Kidney epithelial cell (primary cell): ENCODE results near the gene ARSA. TPM values are rescaled to one million over a fixed set of nuclear protein-coding genes. Genes with fewer than 3 reads are reported as not detected.
"Not testable (repeated sequence)": the region's sequence is repeated elsewhere in the genome, so short reads cannot be mapped to it uniquely, and the experiment has no call there.

Experiments
- DNase-seq: peaks from one replicate; pipeline ENCODE4 v3.0.0-alpha.2; 2010; ENCODE audit warnings: low read depth
- H3K27me3 ChIP-seq: 2 replicates; pipeline ENCODE4 v1.6.0; 2011; ENCODE audit warnings: low read length; ENCODE audit not compliant: control insufficient read depth, insufficient read depth
- H3K36me3 ChIP-seq: 2 replicates; pipeline ENCODE4 v1.5.1; 2011; ENCODE audit warnings: low read length; ENCODE audit not compliant: control insufficient read depth, insufficient read depth
- H3K4me3 ChIP-seq: 2 replicates; pipeline ENCODE4 v1.5.1; 2011; ENCODE audit warnings: low read depth, mild to moderate bottlenecking, control low read depth, low read length
- CTCF ChIP-seq: IDR thresholded peaks from 2 replicates; pipeline ENCODE4 v1.5.1; 2011; ENCODE audit warnings: mild to moderate bottlenecking, moderate library complexity, low read length, control low read depth, inconsistent platforms; ENCODE audit not compliant: insufficient read depth, poor library complexity, severe bottlenecking
- total RNA-seq: library from RNA; depleted of rRNA; stranded (reverse); fragments of >200 nt; gene quantifications from 2 replicates; pipeline ENCODE4 v1.2.3, GENCODE V29; 2015

The ARSA gene
- total RNA-seq, 1 donor from 2014 or later = 42.7 TPM

GRCh38 chr22:50670914-50671538 is 43.1 kb upstream of the ARSA start:
- H3K4me3 ChIP-seq = no peak overlapping the region
- H3K27me3 ChIP-seq = peaks cover 36% of the 10 kb centered on the region
- H3K36me3 ChIP-seq = no peaks in the 10 kb centered on the region
- TF ChIP-seq CTCF = no peak
- DNase-seq = no peak

GRCh38 chr22:50670513-50670912 is 42.6 kb upstream of the ARSA start:
- TF ChIP-seq CTCF = no peak
- H3K36me3 ChIP-seq = no peaks in the 10 kb centered on the region
- H3K4me3 ChIP-seq = no peak overlapping the region
- DNase-seq = no peak
- peaks cover 31% of the 10 kb centered on the region for H3K27me3 ChIP-seq

- no peak overlapping the region for H3K4me3 ChIP-seq
- no peaks in the 10 kb centered on the region for H3K27me3 ChIP-seq
- H3K36me3 ChIP-seq = no peaks in the 10 kb centered on the region
- no peak for TF ChIP-seq CTCF
- no peak for DNase-seq
Observed at GRCh38 chr22:50665738-50666137, 37.8 kb upstream of the ARSA start.

GRCh38 chr22:50665212-50665611 is 37.3 kb upstream of the ARSA start:
- Histone ChIP-seq H3K36me3 (no peaks in the 10 kb centered on the region), H3K27me3 (no peaks in the 10 kb centered on the region), H3K4me3 (no peak overlapping the region)
- DNase-seq = no peak
- TF ChIP-seq CTCF = no peak

GRCh38 chr22:50660306-50660705 is 32.4 kb upstream of the ARSA start:
- Histone ChIP-seq H3K36me3 (no peaks in the 10 kb centered on the region), H3K4me3 (no peak overlapping the region), H3K27me3 (no peaks in the 10 kb centered on the region)
- no peak for TF ChIP-seq CTCF
- no peak for DNase-seq

- H3K4me3 ChIP-seq, H3K36me3 ChIP-seq, H3K27me3 ChIP-seq, DNase-seq: not testable (repeated sequence)
Observed at GRCh38 chr22:50659711-50660110, 31.8 kb upstream of the ARSA start.
